ENCODE data around the gene UBE3C.
A peak's percentile ranks its signal among the peaks of the same experiment; 100 is the strongest.

The UBE3C gene

DNA sequence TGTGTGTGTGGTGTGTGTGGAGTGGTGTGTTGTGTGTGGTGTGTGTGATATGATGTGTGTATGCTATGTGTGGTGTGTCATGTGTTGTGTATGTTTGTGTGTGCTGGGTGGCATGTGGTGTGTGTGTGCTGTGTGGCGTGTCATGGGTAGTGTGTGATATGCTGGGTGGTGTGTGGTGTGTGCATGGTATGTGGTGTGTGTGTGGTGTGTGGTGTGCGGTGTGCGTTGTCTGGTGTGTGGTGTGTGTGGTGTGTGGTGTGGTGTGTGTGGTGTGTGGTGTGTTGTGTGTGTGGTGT lies 160.5 kb downstream of the UBE3C start:
- no peak for DNase-seq

DNA sequence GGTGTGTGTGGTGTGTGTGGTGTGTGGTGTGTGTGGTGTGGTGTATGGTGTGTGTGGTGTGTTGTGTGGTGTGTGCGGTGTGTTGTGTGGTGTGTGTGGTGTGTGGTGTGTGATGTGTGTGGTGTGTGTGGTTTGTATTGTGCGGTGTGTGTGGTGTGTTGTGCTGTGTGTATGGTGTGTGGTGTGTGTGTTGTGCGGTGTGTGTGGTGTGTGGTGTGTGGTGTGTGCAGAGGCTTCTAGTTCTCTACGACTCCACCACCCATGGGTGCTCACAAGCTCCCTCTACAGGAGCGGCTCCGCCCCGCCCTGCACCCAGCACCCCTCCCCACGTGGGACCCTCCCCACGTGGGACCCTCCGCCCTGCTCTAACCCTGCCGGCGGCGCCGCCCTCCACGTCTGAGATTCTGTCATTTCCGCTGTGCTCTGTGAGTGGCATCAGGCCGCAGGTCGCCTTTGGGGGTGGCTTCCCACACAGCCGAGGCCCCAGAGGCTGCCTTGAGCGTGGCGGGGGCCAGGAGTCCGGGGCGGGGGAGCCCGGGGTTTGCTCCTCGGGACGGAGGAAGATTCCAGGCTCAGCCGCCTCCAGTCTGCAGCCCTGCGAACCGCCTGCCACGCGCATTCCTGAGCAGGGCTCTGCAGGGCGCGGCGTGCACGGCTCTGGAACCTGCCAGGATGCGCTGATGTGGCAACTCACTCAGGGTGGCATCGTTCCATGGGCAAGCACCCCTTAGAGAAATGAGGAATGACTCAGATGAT lies 161.1 kb downstream of the UBE3C start:
- DNase-seq = peak; percentile 54

DNA sequence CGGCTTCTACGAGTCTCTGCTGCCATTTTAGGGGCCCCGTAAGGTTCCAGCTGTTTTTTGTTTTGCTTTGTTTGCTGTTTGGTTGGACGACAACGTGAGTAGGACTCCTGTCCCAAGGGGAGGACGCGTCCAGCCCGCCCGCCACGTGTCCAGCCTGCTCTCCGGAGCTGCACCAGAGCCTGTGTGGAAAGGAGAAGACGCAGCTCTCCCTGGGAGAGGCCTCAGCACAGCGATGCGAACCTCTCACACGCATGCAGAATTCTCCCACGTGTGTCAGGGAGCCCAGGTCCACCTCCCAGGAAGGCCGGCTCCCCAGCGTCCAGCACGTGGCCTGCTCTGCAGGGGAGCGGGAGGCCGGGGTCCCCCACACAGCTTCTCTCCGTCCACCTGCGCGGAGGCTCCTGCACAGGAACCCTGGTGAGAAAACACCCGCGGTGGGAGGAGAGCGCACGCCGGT lies 161.7 kb downstream of the UBE3C start:
- no peak for DNase-seq

DNA sequence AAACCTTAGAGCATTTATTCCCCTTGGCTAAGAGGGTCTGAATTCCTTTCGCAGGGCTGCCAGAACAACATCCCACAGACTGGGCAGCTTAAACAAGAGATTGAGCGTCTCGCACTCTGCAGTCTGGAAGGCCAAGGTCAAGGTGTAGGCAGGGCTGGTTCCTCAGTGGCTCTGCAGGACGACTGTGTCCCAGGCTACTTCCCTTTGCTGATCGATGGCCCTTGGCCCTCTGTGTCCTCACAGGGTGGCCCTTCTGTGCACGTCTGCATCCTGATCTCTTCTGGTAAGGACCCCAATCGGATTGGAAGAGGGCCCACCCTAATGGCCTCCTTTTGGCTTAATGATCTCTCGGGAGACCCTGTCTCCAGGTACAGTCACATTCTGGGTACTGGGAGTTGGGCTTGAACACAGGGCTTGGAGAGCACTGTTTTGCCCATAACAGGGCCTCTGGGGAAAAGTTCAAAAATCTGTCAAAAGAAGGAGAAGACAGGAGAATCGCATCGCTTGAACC lies 162.9 kb downstream of the UBE3C start:
- no peak for DNase-seq

DNA sequence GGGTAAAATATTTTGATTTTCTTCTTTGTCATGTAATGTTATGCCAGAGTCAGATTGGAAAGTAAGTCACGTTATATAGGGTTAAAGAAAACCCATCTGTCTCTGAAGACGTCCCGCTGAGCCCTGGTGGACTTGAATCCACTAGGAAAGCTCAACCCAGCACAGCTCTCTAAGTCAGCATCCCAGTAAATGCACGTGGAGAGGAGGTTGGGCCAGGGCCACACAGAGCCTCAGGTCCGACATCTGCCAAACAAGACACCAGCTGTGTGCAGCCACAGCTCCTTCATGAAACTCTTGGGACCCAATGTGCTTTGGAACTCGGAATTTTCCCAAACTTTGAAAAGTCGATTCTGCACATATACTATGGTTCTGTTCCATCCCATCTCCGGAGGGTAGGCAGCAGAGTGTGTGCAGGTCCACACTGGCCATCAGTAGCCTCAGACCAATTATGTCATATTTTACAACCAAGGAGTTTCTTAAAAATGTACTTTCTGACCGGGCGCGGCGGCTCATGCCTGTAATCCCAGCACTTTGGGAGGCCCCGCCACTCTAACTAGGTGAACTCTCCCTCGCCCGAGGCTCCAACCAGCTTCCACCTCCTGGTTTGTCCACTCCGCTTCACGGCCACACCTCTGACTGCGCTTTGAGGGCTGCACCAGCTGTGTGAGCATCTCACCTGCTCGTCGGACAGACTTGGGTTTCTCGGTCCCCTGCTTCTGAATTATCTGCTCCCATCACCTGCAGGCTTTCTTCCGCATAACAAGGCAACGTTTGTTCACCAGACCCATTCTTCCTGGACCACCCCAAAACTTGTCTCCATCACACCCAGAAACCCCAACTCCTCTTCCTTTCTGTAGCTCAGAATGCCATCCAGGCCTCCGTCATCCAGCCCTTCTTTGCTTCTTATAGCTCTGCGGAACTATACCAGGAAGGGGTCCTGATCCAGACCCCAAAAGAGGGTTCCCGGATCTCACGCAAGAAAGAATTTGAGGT lies 168.4 kb downstream of the UBE3C start:
- no peak for DNase-seq

DNA sequence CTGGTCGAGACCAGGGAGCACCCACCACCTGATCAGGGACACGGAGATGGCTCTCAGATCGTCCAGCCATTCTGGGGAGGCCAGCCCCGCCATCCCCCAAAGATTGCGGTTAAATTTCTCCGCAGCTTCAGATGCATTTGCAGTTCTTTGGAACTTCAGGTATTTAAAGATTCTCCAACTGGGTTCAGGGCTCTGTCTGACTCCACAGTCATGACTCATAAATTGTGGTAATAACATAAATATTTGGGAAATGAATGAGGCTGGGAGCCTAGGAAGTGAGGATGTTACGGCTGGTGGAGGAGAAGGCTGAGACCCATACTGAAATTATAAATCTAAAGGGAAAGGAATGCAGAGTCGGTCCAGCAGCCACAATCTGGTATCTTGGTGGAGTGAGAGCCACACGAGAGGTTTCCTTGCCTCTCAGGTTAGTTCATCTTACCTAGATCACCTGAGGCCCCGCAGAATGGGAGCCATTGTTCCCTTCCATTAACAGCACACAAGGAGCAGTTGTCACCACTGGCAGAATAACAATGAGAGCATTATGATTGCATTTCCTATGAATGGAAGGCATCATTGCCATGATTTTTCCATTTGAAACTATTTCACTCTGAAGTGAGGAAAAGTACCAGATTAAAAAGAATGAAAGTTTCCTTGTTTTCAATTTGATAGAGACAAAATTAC lies 171.4 kb downstream of the UBE3C start:
- DNase-seq = no peak

DNA sequence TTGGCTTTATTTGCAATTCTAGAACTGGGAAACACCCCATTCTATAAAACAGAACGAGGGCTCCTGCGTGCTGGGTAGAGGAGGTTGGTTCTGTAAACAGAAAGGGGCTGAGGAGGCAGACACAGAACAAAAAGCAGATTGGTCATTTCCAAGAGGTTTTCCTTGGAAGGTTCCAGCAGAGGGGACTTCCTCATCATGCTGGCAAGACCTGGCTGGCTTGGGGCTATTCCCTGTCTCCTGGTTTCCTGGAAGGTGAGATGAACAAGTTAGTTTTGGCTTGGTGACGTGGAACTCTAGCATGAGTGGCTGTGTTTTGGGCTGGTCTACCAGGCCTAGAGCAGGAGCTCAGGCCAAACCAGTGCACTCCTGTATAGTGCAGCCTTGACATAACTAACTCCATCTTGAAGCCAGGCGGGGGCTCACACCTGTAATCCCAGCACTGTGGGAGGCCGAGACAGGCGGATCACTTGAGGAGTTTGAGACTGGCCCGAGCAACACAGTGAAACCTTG lies 172.0 kb downstream of the UBE3C start:
- no peak for DNase-seq

DNA sequence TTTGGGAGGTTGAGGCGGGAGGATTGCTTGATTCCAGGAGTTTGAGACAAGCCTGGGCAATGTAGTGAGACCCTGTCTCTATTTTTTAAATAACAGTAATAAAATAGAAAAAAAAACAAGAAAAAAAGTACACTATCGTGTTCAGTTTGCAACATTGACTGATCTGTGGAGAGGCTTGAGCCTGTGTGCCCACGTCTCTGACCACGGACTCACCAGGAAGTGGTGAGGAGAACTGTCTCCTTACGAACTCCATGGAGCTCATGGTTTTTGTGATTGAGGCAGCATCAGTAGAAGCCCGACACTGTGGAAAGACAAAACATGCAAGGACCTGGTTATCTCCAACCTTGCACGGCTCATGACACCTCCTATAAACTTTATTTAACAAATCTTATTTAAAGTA lies 174.2 kb downstream of the UBE3C start:
- DNase-seq = peak; percentile 46

DNA sequence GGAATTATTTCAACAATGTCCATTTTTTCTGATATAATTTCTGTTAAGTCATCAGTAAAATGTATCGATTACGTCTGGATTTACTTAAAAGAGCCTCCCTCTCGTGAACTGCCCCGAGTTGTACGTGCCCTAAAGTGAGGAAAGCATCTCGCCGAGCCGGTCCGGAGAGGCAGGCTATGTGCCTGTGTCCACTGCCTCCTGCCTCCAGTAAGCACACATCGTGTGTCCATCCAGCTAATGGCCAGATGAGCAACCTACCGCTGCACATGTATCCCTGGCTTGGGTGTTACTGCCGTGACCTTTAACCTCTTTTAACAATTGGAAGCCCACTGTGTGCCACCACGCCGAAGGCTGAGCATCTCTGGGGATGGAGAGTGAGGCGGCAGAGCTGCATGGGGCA lies 174.9 kb downstream of the UBE3C start:
- DNase-seq = no peak

DNA sequence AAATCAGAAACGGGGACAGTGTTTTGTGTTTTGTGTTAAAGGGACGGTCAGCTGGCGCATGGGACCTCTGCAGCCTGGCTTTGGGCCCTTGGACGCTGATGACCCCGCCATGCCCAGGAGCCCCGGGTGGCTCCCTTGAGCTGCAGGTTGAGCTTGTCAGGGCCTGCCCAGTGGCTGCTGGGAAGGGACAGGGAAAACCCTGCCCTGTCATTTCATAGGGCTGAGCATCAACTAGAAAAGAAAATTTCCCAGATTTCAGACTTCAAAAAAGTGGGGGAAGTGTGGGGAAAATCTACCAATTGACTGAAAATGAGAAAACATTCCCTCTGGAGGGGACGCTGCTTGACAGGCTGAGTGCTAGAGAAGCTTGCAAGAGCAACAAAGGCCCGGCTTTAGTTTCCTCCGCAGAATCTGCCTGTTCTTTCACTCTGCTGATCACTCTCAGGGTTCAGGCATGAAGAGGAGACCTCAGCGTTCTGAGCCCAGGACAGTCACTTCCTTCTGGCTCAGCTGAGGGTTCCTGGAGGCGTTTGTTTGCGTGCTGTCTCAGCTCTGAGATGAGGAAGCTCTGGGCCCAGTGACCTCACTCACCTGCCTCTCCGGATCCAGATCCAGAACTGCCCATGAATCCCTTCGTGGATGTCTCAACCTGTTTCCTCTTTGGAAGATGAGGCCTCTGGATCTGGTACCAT lies 179.4 kb downstream of the UBE3C start:
- peak; percentile 79 for DNase-seq

Data from hematopoietic multipotent progenitor cell treated with erythropoietin and hydrocortisone succinate and interleukin-3 and kit ligand, for 4 days (in vitro differentiated cells).